Cardiac muscle cell (in vitro differentiated cells and primary cell): Measurements from ENCODE around the gene CFAP298. TPM values are rescaled to one million over a fixed set of nuclear protein-coding genes. Genes with fewer than 3 reads are reported as not detected.

Source experiments
- DNase-seq, 2 donors: peaks; one replicate each; pipeline versions ENCODE4 v3.0.0 to v3.0.0-alpha.2; 2010 to 2017; ENCODE audit warnings: low read depth in 1 of 2, low spot score in 1 of 2
- H3K27ac ChIP-seq: fragments of 200-600 bp; sonication (generic); 2 replicates; pipeline ENCODE4 v1.5.1; 2016
- H3K27me3 ChIP-seq: fragments of 200-600 bp; sonication (generic); 2 replicates; pipeline ENCODE4 v1.6.0; 2016; ENCODE audit warnings: control low read depth
- H3K36me3 ChIP-seq: fragments of 200-600 bp; sonication (generic); 2 replicates; pipeline ENCODE4 v1.5.1; 2016; ENCODE audit warnings: control low read depth
- H3K4me1 ChIP-seq: fragments of 200-600 bp; sonication (generic); 2 replicates; pipeline ENCODE4 v1.8.1; 2017; ENCODE audit warnings: low read depth, mild to moderate bottlenecking, mixed run types
- H3K4me3 ChIP-seq: fragments of 200-600 bp; sonication (generic); 2 replicates; pipeline ENCODE4 v1.5.1; 2016; ENCODE audit warnings: mild to moderate bottlenecking
- H3K9me3 ChIP-seq: fragments of 200-600 bp; sonication (generic); 2 replicates; pipeline ENCODE4 v1.5.1; 2017; ENCODE audit warnings: low read depth, mild to moderate bottlenecking, control low read depth
- CTCF ChIP-seq: IDR thresholded peaks from 2 replicates; pipeline ENCODE4 v1.5.1; 2012; ENCODE audit warnings: low read depth, mild to moderate bottlenecking, low read length
- polyA plus RNA-seq: library from polyadenylated mRNA; unstranded; fragments of >200 nt; fragmentation: Nextera tagmentation; extraction: Ambion mirVana; gene quantifications from 2 replicates; pipeline ENCODE4 v1.2.1, GENCODE V29; 2016
- total RNA-seq: library from RNA; depleted of rRNA; stranded (reverse); fragments of >200 nt; gene quantifications from 2 replicates; pipeline ENCODE4 v1.2.3, GENCODE V29; 2016

CFAP298 gene
- total and polyA plus RNA-seq, 2 experiments from 2014 or later: 52.1 to 57.1 TPM

- no peaks in the 10 kb centered on the region for H3K4me1 ChIP-seq
- H3K27ac ChIP-seq: no peak overlapping the region
- no peak overlapping the region for H3K4me3 ChIP-seq
- H3K36me3 ChIP-seq: no peaks in the 10 kb centered on the region
- H3K27me3 ChIP-seq: no peaks in the 10 kb centered on the region
- DNase-seq: no peak
- H3K9me3 ChIP-seq: no peaks in the 10 kb centered on the region
- TF ChIP-seq CTCF: no peak
Observed at GRCh38 chr21:32560896-32561295, 51.3 kb downstream of the CFAP298 start.

- Histone ChIP-seq H3K9me3 (no peaks in the 10 kb centered on the region), H3K4me3 (no peak overlapping the region), H3K27ac (no peak overlapping the region), H3K4me1 (no peaks in the 10 kb centered on the region), H3K36me3 (no peaks in the 10 kb centered on the region), H3K27me3 (no peaks in the 10 kb centered on the region)
- no peak for DNase-seq
- TF ChIP-seq CTCF: no peak
Observed at GRCh38 chr21:32559006-32559610, 53.1 kb downstream of the CFAP298 start.

- H3K36me3 ChIP-seq: no peaks in the 10 kb centered on the region
- no peaks in the 10 kb centered on the region for H3K4me1 ChIP-seq
- H3K4me3 ChIP-seq: no peak overlapping the region
- no peaks in the 10 kb centered on the region for H3K9me3 ChIP-seq
- H3K27me3 ChIP-seq: no peaks in the 10 kb centered on the region
- H3K27ac ChIP-seq: no peak overlapping the region
- no peak for DNase-seq
- no peak for TF ChIP-seq CTCF
Observed at GRCh38 chr21:32558106-32558505, 54.1 kb downstream of the CFAP298 start.

GRCh38 chr21:32554832-32555638, 57.1 kb downstream of the CFAP298 start:
- no peak for TF ChIP-seq CTCF
- no peak overlapping the region for H3K27ac ChIP-seq
- no peak overlapping the region for H3K4me3 ChIP-seq
- no peak for DNase-seq
- no peaks in the 10 kb centered on the region for H3K9me3 ChIP-seq
- no peaks in the 10 kb centered on the region for H3K27me3 ChIP-seq
- H3K4me1 ChIP-seq: no peaks in the 10 kb centered on the region
- no peaks in the 10 kb centered on the region for H3K36me3 ChIP-seq

- Histone ChIP-seq H3K27me3 (no peaks in the 10 kb centered on the region), H3K4me3 (no peak overlapping the region), H3K27ac (no peak overlapping the region), H3K9me3 (no peaks in the 10 kb centered on the region), H3K36me3 (no peaks in the 10 kb centered on the region), H3K4me1 (no peaks in the 10 kb centered on the region)
- no peak for TF ChIP-seq CTCF
- DNase-seq: no peak
Observed at GRCh38 chr21:32549886-32550285, 62.3 kb downstream of the CFAP298 start.
